B cell (primary cell): ENCODE results near the gene RXFP2.

Experiments used
- CTCF ChIP-seq: fragments of 200-600 bp; IDR thresholded peaks from one replicate; pipeline ENCODE4 v1.8.0; 2022; ENCODE audit warnings: antibody characterized with exemption, mild to moderate bottlenecking
- EZH2 ChIP-seq: IDR thresholded peaks from 2 replicates; pipeline ENCODE4 v1.6.1; 2012; ENCODE audit warnings: borderline replicate concordance, low read depth, mild to moderate bottlenecking, moderate library complexity, low read length; ENCODE audit not compliant: insufficient read depth, poor library complexity, severe bottlenecking

- no peak for TF ChIP-seq CTCF
- TF ChIP-seq EZH2, result no peak
These were observed 34.9 kb downstream of the RXFP2 start for GRCh38 chr13:31774186-31774750.
